Activated CD4-positive, alpha-beta T cell treated with anti-CD3 and anti-CD28 coated beads for 36 hours (primary cell): ENCODE data around the gene TBCC. TPM values are rescaled to one million over a fixed set of nuclear protein-coding genes. Genes with fewer than 3 reads are reported as not detected.

Experiments
- ATAC-seq: fragments of 200-7000 bp; cut with Tn5 transposase; one replicate; pipeline ENCODE4 v1.10.0; 2021; ENCODE audit warnings: mild to moderate bottlenecking, moderate library complexity
- CTCF ChIA-PET: fragments of 350-600 bp; sonication (Branson Sonifier 250); formaldehyde crosslinking; loops from one replicate; lab custom pipeline; 2021; ENCODE audit warnings: antibody characterized with exemption; lab: Charles Lee
- POLR2A ChIA-PET: fragments of 350-600 bp; sonication (Branson Sonifier 250); formaldehyde crosslinking; loops from one replicate; lab custom pipeline; 2021; ENCODE audit warnings: antibody characterized with exemption, inconsistent platforms; lab: Charles Lee
- DNase-seq: peaks from one replicate; pipeline ENCODE4 v3.0.0-alpha.2; 2020
- H3K27ac Mint-ChIP-seq: one replicate; pipeline ENCODE4 v1.8.0; 2021; ENCODE audit warnings: mixed read lengths
- H3K27me3 Mint-ChIP-seq: one replicate; pipeline ENCODE4 v1.8.0; 2021; ENCODE audit warnings: mixed read lengths
- H3K36me3 Mint-ChIP-seq: one replicate; pipeline ENCODE4 v1.8.0; 2021; ENCODE audit warnings: low read depth, mixed read lengths
- H3K4me1 Mint-ChIP-seq: one replicate; pipeline ENCODE4 v1.8.0; 2021; ENCODE audit warnings: mixed read lengths
- H3K4me3 Mint-ChIP-seq: one replicate; pipeline ENCODE4 v1.8.0; 2021; ENCODE audit warnings: mild to moderate bottlenecking, moderate library complexity, mixed read lengths
- H3K9me3 Mint-ChIP-seq: one replicate; pipeline ENCODE4 v1.8.0; 2021; ENCODE audit warnings: low read depth, mixed read lengths
- intact Hi-C, 2 experiments: fragments of 100-400 bp; cut with DNase I in 1 of 2; cut with micrococcal nuclease in 1 of 2; formaldehyde crosslinking; loops; one replicate each; pipeline versions ENCODE4 v1.14.2 to v1.15.1; 2022 to 2024; cut with DNase I, micrococcal nuclease
- total RNA-seq, 2 experiments: library from RNA; stranded (reverse); gene quantifications; one replicate each; pipeline ENCODE4 v1.2.3, GENCODE V29; 2021

The TBCC gene
- total RNA-seq, 2 experiments from 2014 or later: 14.7 to 15.3 TPM

GRCh38 chr6:42754759-42755158 lies 8.9 kb upstream of the TBCC start:
- ChIA-PET CTCF (interaction anchor here (0.7 kb wide), 1 partner anchor 1175 kb away, joined by 3 read pairs; no protein-coding TSS in a partner anchor), POLR2A (no interaction called here)
- intact Hi-C loops: no loop called here
- DNase-seq (no peak), ATAC-seq (no peak)
- no peak overlapping the region for H3K27ac Mint-ChIP-seq
- H3K4me3 Mint-ChIP-seq: no peak overlapping the region
- H3K27me3 Mint-ChIP-seq: no peaks in the 10 kb centered on the region
- H3K9me3 Mint-ChIP-seq: no peaks in the 10 kb centered on the region
- H3K4me1 Mint-ChIP-seq: peaks cover 10% of the 10 kb centered on the region
- peaks cover 21% of the 10 kb centered on the region for H3K36me3 Mint-ChIP-seq

GRCh38 chr6:42751055-42751454 lies 5.2 kb upstream of the TBCC start:
- DNase-seq (no peak), ATAC-seq (no peak)
- intact Hi-C loops: no loop called here
- peaks cover 16% of the 10 kb centered on the region for H3K36me3 Mint-ChIP-seq
- H3K27me3 Mint-ChIP-seq: no peaks in the 10 kb centered on the region
- H3K27ac Mint-ChIP-seq: no peak overlapping the region
- CTCF ChIA-PET: no interaction called here
- H3K9me3 Mint-ChIP-seq: no peaks in the 10 kb centered on the region
- peaks cover 19% of the 10 kb centered on the region for H3K4me1 Mint-ChIP-seq
- POLR2A ChIA-PET: interaction anchor here (0.7 kb wide), 1 partner anchor 282 kb away, joined by 3 read pairs; no protein-coding TSS in a partner anchor
- no peak overlapping the region for H3K4me3 Mint-ChIP-seq

DNA sequence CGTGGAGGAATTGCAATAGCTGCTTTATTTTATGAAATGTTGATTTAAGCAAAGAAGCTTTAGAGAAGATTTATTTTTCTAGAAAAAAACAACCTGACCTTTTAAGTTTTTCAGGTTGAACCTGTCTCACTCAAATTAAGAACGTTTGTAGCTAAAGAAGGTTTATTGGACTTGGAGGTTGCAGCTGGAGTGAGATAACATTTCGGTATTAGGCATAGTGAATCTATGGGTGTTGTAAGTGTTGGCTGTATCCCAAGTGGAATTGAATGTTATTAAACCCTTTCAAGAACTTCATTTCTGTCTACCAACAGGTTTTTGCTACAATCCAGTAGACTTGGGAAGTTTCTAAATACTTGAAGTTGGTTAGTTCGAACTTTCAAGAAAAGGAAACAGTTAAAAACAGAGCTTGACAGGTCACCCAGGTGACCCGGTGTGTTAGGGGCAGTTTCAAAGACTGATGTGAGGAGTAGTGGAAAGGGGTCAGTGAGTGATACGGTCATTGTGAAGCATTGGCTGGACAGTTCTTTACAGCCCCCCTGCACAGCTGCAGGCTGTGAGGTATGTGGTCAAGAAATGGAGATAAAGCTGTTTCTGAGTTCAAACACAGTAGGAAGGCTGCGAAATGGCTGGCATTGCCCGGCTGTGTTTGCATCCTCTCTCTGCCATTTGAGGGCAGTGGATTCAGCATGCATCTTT lies 2.4 kb upstream of the TBCC start:
- no peaks in the 10 kb centered on the region for H3K27me3 Mint-ChIP-seq
- ChIA-PET CTCF (interaction anchor here (0.5 to 2.8 kb wide), 11 partner anchors 8 to 534 kb away, joined by 3 to 11 read pairs (median 5); partner anchors contain the start of gene RPL7L1), POLR2A (interaction anchor here (0.6 to 1.2 kb wide), 5 partner anchors 23 to 194 kb away, joined by 3 to 7 read pairs (median 3); partner anchors contain the start of gene BICRAL)
- peaks cover 27% of the 10 kb centered on the region for H3K36me3 Mint-ChIP-seq
- H3K9me3 Mint-ChIP-seq: no peaks in the 10 kb centered on the region
- intact Hi-C loops: loop anchor here in 1 of 2 experiments (5.0 kb wide), 2 partner anchors 531 to 806 kb away; partner anchors contain the start of genes CCND3 and MRPS10
- no peak for DNase-seq
- H3K4me3 Mint-ChIP-seq: peak overlapping the region; percentile 84
- peaks cover 27% of the 10 kb centered on the region for H3K4me1 Mint-ChIP-seq
- H3K27ac Mint-ChIP-seq: peak overlapping the region; percentile 98
- no peak for ATAC-seq

- peak; percentile 90 for DNase-seq
- Mint-ChIP-seq H3K27me3 (no peaks in the 10 kb centered on the region), H3K4me3 (peak overlapping the region; percentile 84)
Measured at GRCh38 chr6:42746463-42747391, 824 bp upstream of the TBCC start.

DNA sequence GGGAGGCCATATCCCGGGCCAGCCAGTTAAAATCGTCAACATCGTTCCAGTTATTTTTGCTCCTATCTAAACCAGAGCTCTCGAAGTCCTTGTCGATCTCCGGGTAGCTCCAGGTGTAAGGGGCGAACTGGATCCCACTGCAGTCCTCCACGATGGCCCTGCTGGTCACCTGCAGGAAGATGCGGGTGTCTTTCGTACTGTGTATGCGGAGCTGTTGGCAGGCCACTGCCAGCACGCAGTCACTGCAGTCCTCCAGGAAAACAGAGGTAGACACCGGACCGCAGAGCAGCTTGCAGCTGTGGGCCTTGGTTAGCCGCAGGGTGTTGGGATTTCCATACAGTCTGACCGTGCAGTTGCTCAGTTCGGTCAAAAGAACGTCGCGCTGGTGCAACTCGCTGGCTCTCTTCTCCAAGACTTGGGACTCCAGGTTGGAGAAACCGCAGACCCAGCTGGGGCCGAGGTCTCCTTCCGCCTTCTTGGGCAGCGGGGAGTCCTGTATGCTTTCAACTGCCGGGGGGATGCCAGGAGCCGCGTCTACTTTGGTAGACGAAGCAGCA lies 742 bp downstream of the TBCC start:
- Mint-ChIP-seq H3K27ac (peak overlapping the region; percentile 58), H3K36me3 (peaks cover 20% of the 10 kb centered on the region)
- ATAC-seq: no peak

More at GRCh38 chr6:42746463-42747391, 824 bp upstream of the TBCC start:
- ChIA-PET POLR2A (interaction anchor here (0.6 to 2.8 kb wide), 20 partner anchors 12 to 959 kb away, joined by 3 to 33 read pairs (median 4); partner anchors contain the start of genes BICRAL, CNPY3, PEX6 and PPP2R5D), CTCF (interaction anchor here (0.5 to 2.8 kb wide), 12 partner anchors 14 to 183 kb away, joined by 3 to 10 read pairs (median 3); partner anchors contain the start of genes BICRAL and UBR2)
- H3K4me1 Mint-ChIP-seq: peaks cover 27% of the 10 kb centered on the region
- peaks cover 24% of the 10 kb centered on the region for H3K36me3 Mint-ChIP-seq
- ATAC-seq: peak; percentile 62
- intact Hi-C loops: loop anchor here (1.0 to 5.0 kb wide), 19 partner anchors 20 to 959 kb away; partner anchors contain the start of genes KLC4 (in 2 of the 2), MRPL2 (in 2 of the 2), RPL7L1 (in 2 of the 2) and BICRAL (in 1 of the 2)
- peaks cover 6% of the 10 kb centered on the region for H3K9me3 Mint-ChIP-seq
- peak overlapping the region; percentile 98 for H3K27ac Mint-ChIP-seq

DNA sequence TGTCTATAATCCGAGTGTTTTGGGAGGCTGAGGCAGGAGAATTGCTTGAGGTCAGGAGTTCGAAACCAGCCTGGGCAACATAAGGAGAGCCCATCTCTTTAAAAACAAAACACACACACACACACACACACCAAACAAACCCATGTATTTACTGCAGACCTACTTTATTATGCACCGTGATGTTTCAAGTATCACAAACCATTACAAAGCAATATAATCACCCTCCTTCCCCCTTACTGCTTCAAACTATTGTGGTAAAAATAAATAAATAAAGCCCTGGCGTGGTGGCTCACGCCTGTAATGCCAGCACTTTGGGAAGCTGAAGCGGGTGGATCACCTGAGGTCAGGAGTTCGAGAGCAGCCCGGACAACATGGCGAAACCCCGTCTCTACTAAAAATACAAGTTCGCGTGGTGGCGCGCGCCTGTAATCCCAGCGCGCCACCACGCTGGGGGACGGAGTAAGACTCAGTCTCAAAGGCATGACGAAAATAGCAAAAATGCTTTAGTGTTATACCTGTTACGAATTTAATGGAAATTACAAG lies 1.5 kb downstream of the TBCC start:
- DNase-seq: no peak
- intact Hi-C loops: no loop called here
- peak overlapping the region; percentile 84 for H3K4me3 Mint-ChIP-seq
- CTCF ChIA-PET: interaction anchor here (1.1 to 1.8 kb wide), 2 partner anchors 18 to 82 kb away, joined by 6 read pairs; no protein-coding TSS in a partner anchor
- H3K27me3 Mint-ChIP-seq: no peaks in the 10 kb centered on the region
- H3K27ac Mint-ChIP-seq: peak overlapping the region; percentile 58
- ATAC-seq: no peak
- H3K4me1 Mint-ChIP-seq: peaks cover 27% of the 10 kb centered on the region
- H3K36me3 Mint-ChIP-seq: peaks cover 18% of the 10 kb centered on the region
- POLR2A ChIA-PET: interaction anchor here (2.5 to 2.8 kb wide), 4 partner anchors 18 to 136 kb away, joined by 10 to 26 read pairs (median 14); partner anchors contain the start of gene RPL7L1
- peaks cover 6% of the 10 kb centered on the region for H3K9me3 Mint-ChIP-seq

More for the DNA sequence above, 742 bp downstream of the TBCC start:
- DNase-seq: peak; percentile 54
- peaks cover 6% of the 10 kb centered on the region for H3K9me3 Mint-ChIP-seq
- peak overlapping the region; percentile 84 for H3K4me3 Mint-ChIP-seq
- POLR2A ChIA-PET: interaction anchor here (0.6 to 2.8 kb wide), 15 partner anchors 18 to 957 kb away, joined by 3 to 33 read pairs (median 4); partner anchors contain the start of genes BICRAL, CNPY3, PEX6 and RPL7L1
- intact Hi-C loops: loop anchor here in 1 of 2 experiments (5.0 kb wide), 2 partner anchors 528 to 803 kb away; partner anchors contain the start of genes CCND3 and MRPS10
- CTCF ChIA-PET: interaction anchor here (0.8 to 1.8 kb wide), 7 partner anchors 18 to 531 kb away, joined by 3 to 6 read pairs (median 3); partner anchors contain the start of genes CUL9 and UBR2
- no peaks in the 10 kb centered on the region for H3K27me3 Mint-ChIP-seq
- peaks cover 27% of the 10 kb centered on the region for H3K4me1 Mint-ChIP-seq

- ChIA-PET POLR2A (interaction anchor here (0.6 kb wide), 2 partner anchors 136 to 249 kb away, joined by 3 read pairs; no protein-coding TSS in a partner anchor), CTCF (interaction anchor here (0.6 to 4.1 kb wide), 4 partner anchors 16 to 178 kb away, joined by 3 to 15 read pairs (median 3); partner anchors contain the start of gene UBR2)
- H3K4me1 Mint-ChIP-seq: peaks cover 11% of the 10 kb centered on the region
- DNase-seq: no peak
- H3K27ac Mint-ChIP-seq: no peak overlapping the region
- H3K9me3 Mint-ChIP-seq: peaks cover 6% of the 10 kb centered on the region
- H3K36me3 Mint-ChIP-seq: peaks cover 12% of the 10 kb centered on the region
- intact Hi-C loops: no loop called here
- no peaks in the 10 kb centered on the region for H3K27me3 Mint-ChIP-seq
- no peak overlapping the region for H3K4me3 Mint-ChIP-seq
- no peak for ATAC-seq
Measured at GRCh38 chr6:42742116-42742894, 3.6 kb downstream of the TBCC start.

DNA sequence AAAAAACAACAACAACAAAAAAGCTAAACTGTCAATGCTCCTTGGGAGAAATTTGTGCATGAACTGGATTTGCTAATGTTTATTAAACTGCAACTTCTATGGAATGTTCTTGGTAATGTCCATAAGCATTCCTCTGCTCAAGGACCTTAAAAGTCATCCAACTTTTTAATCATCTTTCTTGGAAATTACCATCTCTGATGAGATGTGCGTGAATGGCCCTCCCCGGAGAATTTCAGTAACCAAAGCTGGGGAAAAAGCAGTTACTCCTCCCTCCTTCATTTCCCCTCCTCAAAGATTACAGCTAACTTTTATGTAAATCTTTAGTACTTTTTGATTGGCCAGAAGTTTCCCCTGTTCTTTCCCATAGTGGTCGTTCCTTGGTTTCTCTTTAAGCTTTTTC lies 5.2 kb downstream of the TBCC start:
- no peak overlapping the region for H3K27ac Mint-ChIP-seq
- intact Hi-C loops: no loop called here
- ATAC-seq: no peak
- H3K4me3 Mint-ChIP-seq: no peak overlapping the region
- ChIA-PET POLR2A (no interaction called here), CTCF (interaction anchor here (0.8 to 4.1 kb wide), 4 partner anchors 14 to 160 kb away, joined by 3 to 15 read pairs (median 3); no protein-coding TSS in a partner anchor)
- H3K36me3 Mint-ChIP-seq: peaks cover 10% of the 10 kb centered on the region
- H3K27me3 Mint-ChIP-seq: no peaks in the 10 kb centered on the region
- DNase-seq: no peak
- H3K9me3 Mint-ChIP-seq: peaks cover 6% of the 10 kb centered on the region
- peaks cover 8% of the 10 kb centered on the region for H3K4me1 Mint-ChIP-seq

DNA sequence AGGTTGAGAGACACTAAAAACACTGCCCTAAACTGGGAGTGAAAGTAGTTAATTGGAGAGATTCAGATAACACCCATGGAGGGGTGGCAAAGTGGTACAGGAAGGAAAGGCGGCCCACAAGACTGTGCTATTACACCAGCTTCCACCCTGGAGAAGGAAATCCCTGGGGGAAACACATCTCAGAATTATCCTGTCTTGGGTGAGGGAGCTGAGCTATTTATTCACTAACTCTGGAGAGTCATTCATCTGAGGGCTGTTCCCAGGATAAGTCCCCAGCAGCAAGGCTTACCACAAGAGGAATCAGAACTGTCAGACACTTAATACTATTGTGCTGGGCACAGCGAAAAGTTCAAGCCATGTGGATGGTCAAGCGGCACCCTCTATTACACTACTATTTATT lies 9.9 kb downstream of the TBCC start:
- H3K4me3 Mint-ChIP-seq: no peak overlapping the region
- H3K9me3 Mint-ChIP-seq: no peaks in the 10 kb centered on the region
- DNase-seq: no peak
- H3K36me3 Mint-ChIP-seq: no peaks in the 10 kb centered on the region
- CTCF ChIA-PET: interaction anchor here (1.1 kb wide), 1 partner anchor 10 kb away, joined by 7 read pairs; no protein-coding TSS in a partner anchor
- intact Hi-C loops: no loop called here
- POLR2A ChIA-PET: no interaction called here
- no peak overlapping the region for H3K27ac Mint-ChIP-seq
- ATAC-seq: no peak
- no peaks in the 10 kb centered on the region for H3K27me3 Mint-ChIP-seq
- no peaks in the 10 kb centered on the region for H3K4me1 Mint-ChIP-seq
